ENCODE results near the gene DHDH. TPM values are rescaled to one million over a fixed set of nuclear protein-coding genes. Genes with fewer than 3 reads are reported as not detected.

The DHDH gene
- total and polyA plus RNA-seq, 2 of the 13 experiments (the other 11 are each of a cell fraction or from before 2014, with no cell fraction given) = 0.13 to 0.91 TPM

DNA sequence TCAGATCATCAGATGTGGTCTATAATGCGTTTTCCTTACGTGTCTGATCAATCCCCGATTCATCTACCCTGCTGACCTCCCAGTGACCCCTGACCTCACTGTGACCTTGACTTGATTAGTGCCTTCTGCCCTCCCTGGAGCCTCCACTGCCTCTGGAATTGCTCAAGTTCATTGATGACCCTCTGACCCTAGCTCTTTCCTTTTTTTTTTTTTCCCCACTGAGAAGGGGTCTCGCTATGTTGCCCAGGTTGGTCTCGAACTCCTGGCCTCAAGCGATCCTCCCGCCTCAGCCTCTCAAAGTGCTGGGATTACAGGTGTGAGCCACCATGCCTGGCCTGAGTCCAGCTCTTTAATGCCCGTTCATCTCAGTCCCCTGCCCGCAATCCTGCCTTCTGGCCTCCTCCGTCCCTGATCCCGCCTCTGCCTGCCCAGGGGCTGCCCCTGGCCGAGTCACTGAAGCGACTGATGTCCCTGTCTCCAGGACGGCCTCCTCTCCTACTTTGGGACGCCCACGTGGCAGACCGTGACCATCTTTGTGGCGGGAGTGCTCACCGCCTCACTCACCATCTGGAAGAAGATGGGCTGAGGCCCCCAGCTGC lies 27.7 kb downstream of the DHDH start:
- WGBS (ENCODE audit: low lambda C conversion rate) = 50% methylated on average over 18 of the region's 19 CpGs
- BruUV-seq (replicated peaks) = no TSS peak
- FAIRE-seq (no peak), DNase-seq (ENCODE audit: low spot score) (peak; percentile 48), ATAC-seq (peak; percentile 1)
- ChIA-PET CTCF (ENCODE audit: low intra/inter-chr PET ratio, low total read pairs) (no interaction called here), POLR2A (interaction anchor here (1.0 to 2.8 kb wide), 10 partner anchors 8 to 342 kb away, joined by 3 to 35 read pairs (median 18); partner anchors contain the start of genes BAX, DHDH, GYS1 and PLEKHA4)
- Histone ChIP-seq H4K20me1 (ENCODE audit: insufficient read depth, low read length) (peaks cover 10% of the 10 kb centered on the region), H2AFZ (ENCODE audit: low read length) (no peak overlapping the region), H3K4me2 (ENCODE audit: low read depth, low read length) (peak overlapping the region; percentile 97), H3K36me3 (replicated peaks in 1 of 2; ENCODE audit: control insufficient read depth in 1 of 2, insufficient read depth in 2 of 2, low read length in 2 of 2) (peaks cover 3 to 9% of the 10 kb centered on the region in 2 experiments; a peak in 4 of 5 replicates), H3K9me3 (ENCODE audit: low read length) (no peaks in the 10 kb centered on the region), H3K27me3 (ENCODE audit: control insufficient read depth in 1 of 2, insufficient read depth in 2 of 2, low read length in 2 of 2) (no peaks in the 10 kb centered on the region; a peak in 1 of 5 replicates), H3K4me3 (replicated peaks in 1 of 3; ENCODE audit: insufficient read depth in 1 of 3, low read depth in 2 of 3, low read length in 3 of 3) (peak overlapping the region in 2 of 3 experiments; percentile 80; a peak in 3 of 6 replicates), H3K27ac (ENCODE audit: extremely low read length, insufficient read depth, low read length) (peak overlapping the region; percentile 100), H3K4me1 (ENCODE audit: insufficient read depth, low read length) (peaks cover 69% of the 10 kb centered on the region), H3K9ac (ENCODE audit: insufficient read depth, low read depth, low read length) (peak overlapping the region; percentile 98), H3K79me2 (ENCODE audit: insufficient read depth, low read length) (peaks cover 24% of the 10 kb centered on the region)
- in situ Hi-C loops (cut with HindIII; ENCODE audit: extremely low pct_ligation_motif_present, low pct_unique_long_range_greater_than_20kb) (loop anchor here (5.0 kb wide), 1 partner anchor 89 kb away; the partner anchor contains the start of gene PPP1R15A), intact Hi-C loops (cut with micrococcal nuclease; ENCODE audit: unreplicated experiment) (loop anchor here (10.0 kb wide), 2 partner anchors 86 to 176 kb away; partner anchors contain the start of gene PPP1R15A)
- TF ChIP-seq ZFP1 (CRISPR knock-in tag; IDR thresholded peaks at IDR 0.05) = no peak
- no peak for TF ChIP-seq DNMT3B (CRISPR knock-in tag; conservative IDR thresholded peaks at IDR 0.05)
- TF ChIP-seq TBP (CRISPR knock-in tag; IDR thresholded peaks at IDR 0.05) = no peak
- peak; percentile 85 for TF ChIP-seq ESRRA (CRISPR knock-in tag; IDR thresholded peaks at IDR 0.05; ENCODE audit: low read depth)
- TF ChIP-seq KDM5A (IDR thresholded peaks at IDR 0.05; ENCODE audit: borderline replicate concordance, low read length) = no peak
- no peak for TF ChIP-seq ZBTB1 (CRISPR knock-in tag; IDR thresholded peaks at IDR 0.05; ENCODE audit: borderline replicate concordance)
- no peak for TF ChIP-seq ZC3H4 (CRISPR knock-in tag; IDR thresholded peaks at IDR 0.05; ENCODE audit: borderline replicate concordance)
- TF ChIP-seq SCMH1 (CRISPR knock-in tag; IDR thresholded peaks at IDR 0.05; ENCODE audit: borderline replicate concordance) = no peak
- TF ChIP-seq SALL2 (CRISPR knock-in tag; IDR thresholded peaks at IDR 0.05) = no peak
- TF ChIP-seq ZFP91 (CRISPR knock-in tag; IDR thresholded peaks at IDR 0.05; ENCODE audit: borderline replicate concordance) = no peak
- no peak for TF ChIP-seq XBP1 (CRISPR knock-in tag; IDR thresholded peaks at IDR 0.05)
- TF ChIP-seq NFE2L2 (IDR thresholded peaks at IDR 0.05; ENCODE audit: low read length) = no peak
- TF ChIP-seq CC2D1A (CRISPR knock-in tag; IDR thresholded peaks at IDR 0.05) = no peak
- TF ChIP-seq NFE2 (CRISPR knock-in tag; IDR thresholded peaks at IDR 0.05) = no peak
- TF ChIP-seq EP300 (IDR thresholded peaks at IDR 0.05; ENCODE audit: low read depth in 2 of 2, low read length in 2 of 2) = no peak
- no peak for TF ChIP-seq EP300 (CRISPR knock-in tag; IDR thresholded peaks at IDR 0.05; ENCODE audit: borderline replicate concordance)
- TF ChIP-seq CCAR2 (optimal IDR thresholded peaks at IDR 0.05; ENCODE audit: low read depth, low read length) = no peak
- TF ChIP-seq ZNF235 (CRISPR knock-in tag; IDR thresholded peaks at IDR 0.05; ENCODE audit: borderline replicate concordance) = no peak
- TF ChIP-seq SIX1 (CRISPR knock-in tag; IDR thresholded peaks at IDR 0.05; ENCODE audit: borderline replicate concordance) = no peak
- no peak for TF ChIP-seq MLXIP (CRISPR knock-in tag; IDR thresholded peaks at IDR 0.05; ENCODE audit: borderline replicate concordance)
